OCI-LY3 (cell line): ENCODE results near the gene CREBBP.

Source experiments
- H2AFZ ChIP-seq: fragments of 200-600, 300-600 bp; shearing (Covaris generic); 2 replicates; pipeline ENCODE4 v1.6.0; 2014; ENCODE audit warnings: antibody characterized with exemption, low read depth, low read length
- H3K27ac ChIP-seq: fragments of 200-600, 300-600 bp; sonication (generic); 2 replicates; pipeline ENCODE4 v1.5.1; 2014; ENCODE audit warnings: mild to moderate bottlenecking, low read length, moderate library complexity, mixed read lengths
- H3K27me3 ChIP-seq: fragments of 200-600, 300-600 bp; sonication (generic); 2 replicates; pipeline ENCODE4 v1.6.1; 2014; ENCODE audit warnings: low read depth, low read length, mixed read lengths
- H3K36me3 ChIP-seq: fragments of 200-600, 300-600 bp; sonication (generic); replicated peaks from 2 replicates; pipeline ENCODE3; 2014; ENCODE audit warnings: low read depth, low read length, mixed read lengths
- H3K4me1 ChIP-seq: fragments of 300-600, 200-600 bp; sonication (generic); 2 replicates; pipeline ENCODE4 v1.6.1; 2014; ENCODE audit warnings: low read length, mixed read lengths
- H3K4me2 ChIP-seq: fragments of 200-600, 300-600 bp; sonication (generic); 2 replicates; pipeline ENCODE4 v1.6.1; 2014; ENCODE audit warnings: low read length, mixed read lengths
- H3K4me3 ChIP-seq: fragments of 300-600, 200-600 bp; sonication (generic); 2 replicates; pipeline ENCODE4 v1.5.1; 2014; ENCODE audit warnings: antibody characterized with exemption, mild to moderate bottlenecking, low read length, moderate library complexity
- H3K79me2 ChIP-seq: fragments of 300-600, 200-600 bp; shearing (Covaris generic); 2 replicates; pipeline ENCODE4 v1.6.1; 2014; ENCODE audit warnings: mild to moderate bottlenecking, low read length, mixed read lengths
- H3K9ac ChIP-seq: fragments of 300-600, 200-600 bp; shearing (Covaris generic); 2 replicates; pipeline ENCODE4 v1.6.0; 2014; ENCODE audit warnings: mild to moderate bottlenecking, low read length, moderate library complexity
- H3K9me3 ChIP-seq: fragments of 200-600, 300-600 bp; shearing (Covaris generic); 2 replicates; pipeline ENCODE4 v1.6.1; 2014; ENCODE audit warnings: low read length, mixed read lengths; ENCODE audit not compliant: insufficient read depth
- H4K20me1 ChIP-seq: fragments of 200-600, 300-600 bp; sonication (generic); 2 replicates; pipeline ENCODE4 v1.6.1; 2016; ENCODE audit warnings: low read length, mixed read lengths; ENCODE audit not compliant: insufficient read depth
- EZH2phosphoT487 ChIP-seq: fragments of 200-600 bp; shearing (Covaris generic); IDR thresholded peaks from 2 replicates; pipeline ENCODE4 v1.6.1; 2018; ENCODE audit warnings: antibody characterized with exemption, mixed run types, low read depth
- TF ChIP-seq, protein P1 (sequence below): fragments of 200-600, 300-600 bp; sonication (generic); IDR thresholded peaks from 2 replicates; pipeline ENCODE4 v1.5.1; 2014; ENCODE audit warnings: antibody characterized with exemption, low read length, low read depth

The CREBBP gene

DNA sequence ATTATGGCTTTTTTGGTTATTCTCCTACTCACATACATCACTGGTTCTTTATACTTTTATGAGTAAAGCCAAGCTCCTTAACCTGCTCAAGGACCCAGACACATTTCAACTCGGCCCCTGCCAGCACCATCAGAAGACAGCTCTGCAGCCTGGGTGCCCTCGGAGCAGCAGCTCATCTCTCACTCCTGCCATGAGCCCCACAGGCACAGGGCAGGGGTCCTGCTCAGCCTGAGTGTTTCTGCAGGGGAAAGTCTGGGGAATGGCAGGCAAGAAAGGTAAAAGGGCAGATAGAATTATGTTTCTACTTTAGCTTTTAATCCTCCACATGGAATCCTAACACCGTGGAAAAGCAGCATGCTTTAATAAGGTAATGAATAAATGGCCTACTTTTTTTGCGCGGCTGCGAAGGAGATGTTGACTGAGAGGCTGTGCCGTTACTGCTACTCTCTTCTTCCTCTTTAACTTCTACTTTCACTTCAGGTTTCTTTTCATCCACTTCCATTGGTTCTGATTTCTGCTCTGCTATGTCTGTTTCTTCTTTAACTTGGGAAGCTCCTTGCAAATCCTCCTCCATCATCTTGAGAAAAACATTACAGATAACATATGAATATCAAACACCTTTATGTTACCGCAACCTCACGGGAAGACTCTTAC, 113.1 kb downstream of the CREBBP start:
- Histone ChIP-seq H3K9me3 (no peaks in the 10 kb centered on the region), H3K9ac (no peak overlapping the region), H3K79me2 (no peaks in the 10 kb centered on the region), H3K4me2 (peak overlapping the region; percentile 27), H4K20me1 (peaks cover 4% of the 10 kb centered on the region), H3K4me3 (no peak overlapping the region), H3K27me3 (no peaks in the 10 kb centered on the region), H3K27ac (no peak overlapping the region), H2AFZ (no peak overlapping the region), H3K4me1 (peaks cover 7% of the 10 kb centered on the region), H3K36me3 (peaks cover 35% of the 10 kb centered on the region)
- TF ChIP-seq, protein P1, sequence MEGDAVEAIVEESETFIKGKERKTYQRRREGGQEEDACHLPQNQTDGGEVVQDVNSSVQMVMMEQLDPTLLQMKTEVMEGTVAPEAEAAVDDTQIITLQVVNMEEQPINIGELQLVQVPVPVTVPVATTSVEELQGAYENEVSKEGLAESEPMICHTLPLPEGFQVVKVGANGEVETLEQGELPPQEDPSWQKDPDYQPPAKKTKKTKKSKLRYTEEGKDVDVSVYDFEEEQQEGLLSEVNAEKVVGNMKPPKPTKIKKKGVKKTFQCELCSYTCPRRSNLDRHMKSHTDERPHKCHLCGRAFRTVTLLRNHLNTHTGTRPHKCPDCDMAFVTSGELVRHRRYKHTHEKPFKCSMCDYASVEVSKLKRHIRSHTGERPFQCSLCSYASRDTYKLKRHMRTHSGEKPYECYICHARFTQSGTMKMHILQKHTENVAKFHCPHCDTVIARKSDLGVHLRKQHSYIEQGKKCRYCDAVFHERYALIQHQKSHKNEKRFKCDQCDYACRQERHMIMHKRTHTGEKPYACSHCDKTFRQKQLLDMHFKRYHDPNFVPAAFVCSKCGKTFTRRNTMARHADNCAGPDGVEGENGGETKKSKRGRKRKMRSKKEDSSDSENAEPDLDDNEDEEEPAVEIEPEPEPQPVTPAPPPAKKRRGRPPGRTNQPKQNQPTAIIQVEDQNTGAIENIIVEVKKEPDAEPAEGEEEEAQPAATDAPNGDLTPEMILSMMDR: no peak
- TF ChIP-seq EZH2phosphoT487: no peak

DNA sequence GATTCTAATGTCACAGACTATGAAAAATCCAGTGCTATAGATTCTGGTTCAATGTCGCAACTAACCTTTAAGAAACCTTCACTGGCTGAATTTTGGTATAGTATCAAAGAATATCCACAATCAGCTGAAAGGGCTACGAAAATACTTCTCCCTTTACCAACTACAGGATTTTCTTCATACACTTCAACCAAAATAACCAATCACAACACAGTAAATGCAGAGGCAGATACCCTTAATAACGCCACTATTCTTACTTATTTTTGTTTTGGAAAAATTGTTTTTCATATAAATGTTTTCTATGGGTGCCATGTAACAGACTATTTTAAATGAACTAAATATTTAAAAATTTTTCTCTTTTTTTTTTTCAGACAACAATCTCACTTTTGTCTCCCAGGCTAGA, 114.3 kb downstream of the CREBBP start:
- H4K20me1 ChIP-seq: peaks cover 4% of the 10 kb centered on the region
- H3K79me2 ChIP-seq: no peaks in the 10 kb centered on the region
- no peak overlapping the region for H3K27ac ChIP-seq
- no peaks in the 10 kb centered on the region for H3K9me3 ChIP-seq
- no peak overlapping the region for H2AFZ ChIP-seq
- H3K4me3 ChIP-seq: no peak overlapping the region
- H3K4me1 ChIP-seq: peaks cover 7% of the 10 kb centered on the region
- TF ChIP-seq, protein P1: no peak
- no peak for TF ChIP-seq EZH2phosphoT487
- H3K4me2 ChIP-seq: no peak overlapping the region
- no peak overlapping the region for H3K9ac ChIP-seq
- peaks cover 38% of the 10 kb centered on the region for H3K36me3 ChIP-seq
- no peaks in the 10 kb centered on the region for H3K27me3 ChIP-seq

DNA sequence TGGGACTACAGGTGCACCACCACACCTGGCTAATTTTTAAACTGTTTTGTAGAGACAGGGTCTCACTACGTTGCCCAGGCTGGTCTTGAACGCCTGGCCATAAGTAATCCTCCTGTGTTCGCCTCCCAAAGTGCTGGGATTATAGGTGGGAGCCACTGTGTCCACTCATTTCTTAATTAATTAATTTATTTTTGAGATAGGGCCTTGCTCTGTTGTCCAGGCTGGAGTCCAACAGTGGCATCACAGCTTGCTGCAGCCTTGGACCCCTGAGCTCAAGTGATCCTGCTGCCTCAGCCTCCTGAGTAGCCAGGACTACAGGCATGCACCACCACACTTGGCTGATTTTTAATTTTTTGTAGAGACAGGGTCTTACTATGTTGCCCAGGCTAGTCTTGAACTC, 116.1 kb downstream of the CREBBP start:
- no peak overlapping the region for H3K4me2 ChIP-seq
- H3K4me1 ChIP-seq: peaks cover 7% of the 10 kb centered on the region
- H3K27me3 ChIP-seq: no peaks in the 10 kb centered on the region
- no peak overlapping the region for H3K9ac ChIP-seq
- TF ChIP-seq EZH2phosphoT487: no peak
- TF ChIP-seq, protein P1: no peak
- H3K27ac ChIP-seq: no peak overlapping the region
- peaks cover 31% of the 10 kb centered on the region for H3K36me3 ChIP-seq
- no peaks in the 10 kb centered on the region for H3K79me2 ChIP-seq
- H3K9me3 ChIP-seq: no peaks in the 10 kb centered on the region
- no peak overlapping the region for H2AFZ ChIP-seq
- peaks cover 4% of the 10 kb centered on the region for H4K20me1 ChIP-seq
- no peak overlapping the region for H3K4me3 ChIP-seq

DNA sequence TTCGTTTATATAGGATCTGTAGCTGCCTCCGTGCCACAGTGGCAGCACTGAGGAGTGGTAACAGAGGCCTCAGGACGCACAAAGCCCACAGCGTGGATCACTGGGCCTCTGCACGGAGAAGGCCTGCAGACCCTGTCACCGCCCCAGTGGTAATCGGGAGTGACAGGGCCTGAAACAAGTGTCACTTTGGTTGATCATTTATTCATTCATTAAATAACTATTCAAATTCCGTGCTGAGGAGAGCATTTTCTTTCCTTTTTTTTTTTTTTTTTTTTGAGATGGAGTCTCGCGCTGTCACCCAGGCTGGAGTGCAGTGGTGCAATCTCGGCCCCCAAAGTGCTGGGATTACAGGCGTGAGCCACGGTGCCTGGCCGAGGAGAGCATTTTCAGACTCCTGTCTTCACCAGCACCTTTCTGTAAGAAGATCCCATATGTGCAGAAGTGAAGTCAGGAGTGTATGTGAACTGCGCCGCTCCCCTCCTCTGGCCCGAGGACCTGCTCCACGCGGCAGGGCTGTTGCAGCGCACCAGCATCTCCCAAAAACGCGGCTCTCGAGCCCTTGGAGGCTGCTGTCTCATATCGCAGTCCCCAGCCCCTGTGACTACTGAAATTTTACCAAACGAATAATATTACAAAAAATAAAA, 118.3 kb downstream of the CREBBP start:
- H3K27ac ChIP-seq: no peak overlapping the region
- H3K4me3 ChIP-seq: no peak overlapping the region
- peaks cover under 1% of the 10 kb centered on the region; the same call in 1 of the 2 replicates for H3K4me1 ChIP-seq
- H3K27me3 ChIP-seq: no peaks in the 10 kb centered on the region
- H3K79me2 ChIP-seq: no peaks in the 10 kb centered on the region
- H3K4me2 ChIP-seq: no peak overlapping the region
- peaks cover 27% of the 10 kb centered on the region for H3K36me3 ChIP-seq
- H3K9me3 ChIP-seq: no peaks in the 10 kb centered on the region
- peaks cover under 1% of the 10 kb centered on the region; the same call in 1 of the 2 replicates for H4K20me1 ChIP-seq
- TF ChIP-seq, protein P1: no peak
- TF ChIP-seq EZH2phosphoT487: no peak
- H2AFZ ChIP-seq: no peak overlapping the region
- H3K9ac ChIP-seq: no peak overlapping the region
